ENCODE data around the gene TMEM204.

- TF ChIP-seq CTCF (conservative IDR thresholded peaks at IDR 0.05 in 1 of 2, IDR thresholded peaks at IDR 0.05 in 1 of 2; ENCODE audit: extremely low read depth in 1 of 2, insufficient read depth in 1 of 2, low read depth in 1 of 2, low read length in 2 of 2) (no peak), EZH2 (IDR thresholded peaks at IDR 0.05; ENCODE audit: borderline replicate concordance, low read length) (no peak)
Observed at GRCh38 chr16:1537763-1538289, 4.4 kb downstream of the TMEM204 start.

Data from mammary epithelial cell (primary cell).